COLO668 (cell line): Measurements from ENCODE around the gene SERINC1.
A peak's percentile ranks its signal among the peaks of the same experiment; 100 is the strongest.
"Not testable (repeated sequence)": the region's sequence is repeated elsewhere in the genome, so short reads cannot be mapped to it uniquely, and the experiment has no call there.

Source experiments
- DNase-seq: peaks from one replicate; lab custom pipeline; 2025; ENCODE audit not compliant: unreplicated experiment; lab: John Stamatoyannopoulos, UW

Gene SERINC1

DNA sequence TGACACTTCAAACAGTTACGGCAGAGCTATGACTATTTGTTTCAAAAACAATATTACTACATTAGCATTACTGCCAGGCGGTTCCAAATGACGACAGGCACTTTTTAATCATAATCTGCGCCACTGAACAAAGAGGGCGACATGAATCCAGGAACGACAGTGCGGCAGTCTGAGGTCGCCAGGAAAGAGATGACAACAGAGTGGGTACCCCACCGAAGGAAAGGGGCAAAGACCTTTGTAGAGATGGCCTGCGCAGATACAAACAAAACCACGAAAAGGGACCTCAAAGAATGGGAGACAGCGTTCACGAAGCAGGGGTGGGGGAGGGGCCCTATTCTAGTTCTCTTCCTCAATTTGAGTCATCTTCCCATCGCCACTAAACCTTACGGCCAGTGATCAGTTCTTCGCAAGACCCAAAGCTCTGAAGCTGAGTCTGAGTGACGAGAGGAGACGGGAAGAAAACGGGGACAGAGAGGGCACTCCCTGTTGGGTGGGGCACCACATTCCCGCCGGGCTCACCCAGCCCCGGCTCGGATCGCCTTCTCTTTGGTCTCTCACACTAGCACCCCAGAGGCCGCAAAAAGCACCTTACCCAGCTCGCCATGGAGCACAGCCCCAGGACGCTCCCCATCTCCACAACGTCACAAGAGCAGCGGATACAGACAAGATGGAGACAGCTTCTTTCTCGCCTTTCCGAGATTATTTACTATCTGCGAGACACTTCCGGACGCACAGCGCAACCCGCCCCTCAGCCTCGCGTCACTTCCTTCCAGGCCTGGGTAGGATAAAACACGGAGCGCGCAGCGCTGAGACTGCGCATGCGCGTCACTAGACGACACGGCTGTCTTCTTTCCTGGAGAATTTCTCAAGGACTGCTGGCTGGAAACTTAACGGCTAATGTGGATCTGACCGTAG is at the start of gene SERINC1:
SERINC1 (minus strand) TSS at position 701 of the 915 bp plus-strand sequence; CDS start at position 631, 70 bp downstream.
- peak; percentile 88 for DNase-seq

GRCh38 chr6:122511193-122511924 is 39.8 kb upstream of the SERINC1 start:
- no peak for DNase-seq

DNA sequence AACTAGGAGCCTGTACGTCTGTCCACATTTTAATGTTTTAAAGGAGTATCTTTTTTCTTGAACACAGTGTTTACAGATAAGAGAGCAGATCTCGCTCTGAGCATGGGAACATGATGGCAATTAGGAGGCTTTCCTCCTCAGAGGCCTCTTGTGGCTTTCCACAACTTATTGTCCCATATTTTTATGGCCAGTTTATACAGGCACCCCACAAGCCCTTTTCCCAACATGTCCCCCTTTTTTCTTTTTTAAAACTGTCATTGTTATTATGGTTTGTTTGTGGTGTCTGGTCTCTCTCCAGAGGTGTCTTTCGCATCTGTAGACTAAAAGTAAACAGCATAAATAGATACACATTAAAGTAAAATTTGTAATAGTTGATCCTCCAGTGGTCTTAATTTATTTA is 33.6 kb upstream of the SERINC1 start:
- DNase-seq: not testable (repeated sequence)

DNA sequence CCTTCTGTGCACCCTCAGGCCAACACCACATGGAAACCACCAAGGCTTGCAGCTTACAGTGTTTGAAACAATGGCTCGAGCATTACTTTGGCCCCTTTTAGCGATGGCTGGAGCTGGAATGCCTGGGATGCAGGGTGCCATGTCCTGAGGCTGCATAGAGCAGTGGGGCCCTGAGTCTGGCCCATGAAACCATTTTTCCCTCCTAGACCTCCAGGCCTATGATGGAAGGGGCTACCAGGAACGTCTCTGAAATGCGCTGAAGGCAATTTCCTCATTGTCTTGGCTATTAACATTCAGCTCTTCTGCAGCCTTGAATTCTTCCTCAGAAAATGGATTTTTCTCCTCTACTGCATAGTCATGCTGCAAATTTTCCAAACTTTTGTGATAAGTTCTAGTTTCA is 29.9 kb upstream of the SERINC1 start:
- DNase-seq: no peak

DNA sequence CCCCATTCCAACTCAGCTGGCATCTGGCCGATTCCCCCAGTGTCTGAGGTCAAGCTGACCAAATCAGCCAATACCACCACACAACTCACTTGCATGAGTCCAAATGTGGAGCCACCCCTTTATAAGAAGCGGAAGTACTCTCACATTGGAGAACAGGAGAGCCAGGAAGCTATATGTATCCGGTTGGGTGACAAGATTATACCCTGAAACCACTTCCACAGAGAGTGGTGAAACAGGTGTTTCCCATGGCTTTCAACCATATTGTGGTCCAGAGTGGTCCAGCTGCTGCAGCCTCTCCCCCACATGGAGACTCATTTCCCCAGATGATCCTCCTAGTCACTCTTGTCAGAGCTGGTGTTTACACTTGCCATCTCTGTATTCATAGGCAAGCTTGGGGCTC is 24.0 kb upstream of the SERINC1 start:
- no peak for DNase-seq

- DNase-seq: peak; percentile 53
Measured at GRCh38 chr6:122494665-122495272, 23.2 kb upstream of the SERINC1 start.

GRCh38 chr6:122491919-122492555 is 20.4 kb upstream of the SERINC1 start:
- peak; percentile 59 for DNase-seq

GRCh38 chr6:122490607-122491006 is 19.0 kb upstream of the SERINC1 start:
- DNase-seq: no peak

DNA sequence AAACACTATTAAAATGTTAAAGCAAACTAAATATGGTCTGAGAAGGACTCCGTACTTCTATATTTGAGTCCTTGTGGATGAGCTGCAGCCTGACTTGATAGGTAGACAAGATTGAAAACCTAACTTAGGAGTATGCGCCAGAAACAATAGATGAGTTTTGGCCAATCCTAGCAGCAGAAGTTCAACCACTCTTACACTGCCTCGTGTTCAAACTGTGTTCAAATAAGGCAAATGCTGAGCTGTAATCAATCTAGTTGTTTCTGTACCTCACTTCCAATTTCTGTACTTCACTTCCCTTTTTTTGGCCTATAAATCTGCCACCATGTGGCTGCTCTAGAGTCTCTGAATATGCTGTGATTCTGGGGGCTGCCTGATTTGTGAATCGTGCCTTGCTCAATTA is 13.2 kb upstream of the SERINC1 start:
- no peak for DNase-seq

GRCh38 chr6:122482750-122483080 is 11.1 kb upstream of the SERINC1 start:
- DNase-seq: no peak

DNA sequence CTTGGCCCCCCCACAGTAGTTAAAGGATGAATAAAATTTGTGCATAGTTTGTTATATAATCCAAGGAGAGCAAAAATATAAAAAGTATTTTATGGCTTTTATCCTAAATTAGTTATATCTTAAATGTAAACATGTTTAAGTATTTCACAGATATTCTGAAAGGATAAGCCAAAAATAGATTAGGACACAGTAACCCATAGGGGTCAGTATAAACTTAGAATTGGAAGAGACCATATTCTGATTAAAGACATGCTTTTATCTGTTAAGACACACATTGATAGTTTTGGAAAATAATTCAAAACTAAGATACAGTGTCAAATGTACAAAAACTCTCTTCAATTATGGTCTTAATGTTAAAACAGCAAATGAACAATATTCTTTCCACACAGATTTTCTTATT is 4.5 kb upstream of the SERINC1 start:
- DNase-seq: no peak

- no peak for DNase-seq
Measured at GRCh38 chr6:122472022-122472340, 374 bp upstream of the SERINC1 start.

GRCh38 chr6:122461885-122462284 is 9.7 kb downstream of the SERINC1 start:
- no peak for DNase-seq

DNA sequence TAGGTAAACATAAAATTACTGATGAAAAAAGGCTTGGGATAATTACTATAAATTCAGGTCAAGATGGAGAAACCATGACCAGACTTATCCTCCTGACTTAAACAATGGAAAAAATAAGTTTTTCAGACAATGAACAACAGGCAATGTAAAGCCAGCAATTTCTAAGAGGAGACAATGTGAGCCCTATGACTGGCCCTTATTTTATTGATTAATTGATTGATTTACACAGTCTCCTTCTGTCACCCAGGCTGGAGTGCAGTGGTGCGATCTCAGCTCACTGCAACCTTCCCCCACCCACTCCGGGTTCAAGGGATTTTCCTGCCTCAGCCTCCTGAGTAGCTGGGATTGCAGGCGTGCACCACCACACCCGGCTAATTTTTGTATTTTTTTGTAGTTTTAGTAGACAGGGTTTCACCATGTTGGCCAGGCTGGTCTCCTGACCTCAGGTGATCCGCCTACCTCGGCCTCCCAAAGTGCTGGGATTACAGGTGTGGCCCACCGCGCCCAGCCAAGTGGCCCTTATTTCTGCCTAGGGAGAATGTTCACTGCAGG is 11.7 kb downstream of the SERINC1 start:
- not testable (repeated sequence) for DNase-seq

DNA sequence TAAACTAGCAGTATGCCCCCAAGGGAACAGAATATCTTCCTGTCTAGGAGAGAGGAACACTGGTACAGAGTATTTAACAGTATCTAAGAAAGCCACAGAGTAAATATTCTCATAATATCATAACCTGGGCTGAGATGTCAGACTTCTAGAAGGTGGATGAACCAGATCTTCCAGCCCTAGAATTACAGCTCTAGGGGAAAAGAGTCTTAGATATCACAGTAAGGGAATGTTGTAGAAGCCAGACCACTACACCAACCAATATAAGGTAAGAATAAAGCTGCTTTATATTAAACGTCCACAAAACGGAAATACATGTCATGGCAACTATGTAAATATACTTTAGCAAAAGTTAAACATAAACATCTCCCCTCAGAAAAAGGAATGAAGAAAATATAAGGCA is 12.4 kb downstream of the SERINC1 start:
- no peak for DNase-seq

DNA sequence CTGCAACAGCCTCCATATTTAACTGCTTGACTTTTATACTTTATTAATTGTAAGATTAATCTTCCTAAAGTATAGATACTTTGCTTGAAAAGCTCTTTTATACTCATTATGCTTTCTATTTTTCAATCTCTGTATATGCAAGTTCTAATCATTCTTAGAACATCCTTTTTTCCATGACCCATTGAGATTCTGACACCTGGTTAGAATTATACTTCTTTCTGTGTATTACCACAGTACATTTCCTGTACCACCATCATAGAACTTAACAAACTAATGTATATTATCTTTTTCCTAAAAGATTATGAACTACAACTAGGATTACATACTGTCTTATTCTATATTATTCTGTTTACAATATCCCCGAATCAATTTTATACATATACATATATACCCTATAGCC is 13.5 kb downstream of the SERINC1 start:
- no peak for DNase-seq

DNA sequence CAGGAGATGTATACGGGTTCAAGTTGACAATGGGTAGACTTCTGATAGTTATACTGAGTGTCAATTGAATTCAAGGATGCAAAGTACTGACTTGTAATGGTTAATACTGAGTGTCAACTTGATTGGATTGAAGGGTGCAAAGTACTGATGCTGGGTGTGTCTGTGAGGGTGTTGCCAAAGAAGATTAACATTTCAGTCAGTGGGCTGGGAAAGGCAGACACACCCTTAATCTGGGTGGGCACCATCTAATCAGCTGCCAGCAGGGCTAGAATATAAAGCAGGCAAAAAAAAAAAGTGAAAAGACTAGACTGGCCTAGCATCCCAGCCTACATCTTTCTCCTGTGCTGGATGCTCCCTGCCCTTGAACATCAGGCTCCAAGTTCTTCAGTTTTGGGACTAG is 16.5 kb downstream of the SERINC1 start:
- not testable (repeated sequence) for DNase-seq

GRCh38 chr6:122454673-122455072 is 16.9 kb downstream of the SERINC1 start:
- no peak for DNase-seq

GRCh38 chr6:122452509-122452908 is 19.1 kb downstream of the SERINC1 start:
- no peak for DNase-seq

DNA sequence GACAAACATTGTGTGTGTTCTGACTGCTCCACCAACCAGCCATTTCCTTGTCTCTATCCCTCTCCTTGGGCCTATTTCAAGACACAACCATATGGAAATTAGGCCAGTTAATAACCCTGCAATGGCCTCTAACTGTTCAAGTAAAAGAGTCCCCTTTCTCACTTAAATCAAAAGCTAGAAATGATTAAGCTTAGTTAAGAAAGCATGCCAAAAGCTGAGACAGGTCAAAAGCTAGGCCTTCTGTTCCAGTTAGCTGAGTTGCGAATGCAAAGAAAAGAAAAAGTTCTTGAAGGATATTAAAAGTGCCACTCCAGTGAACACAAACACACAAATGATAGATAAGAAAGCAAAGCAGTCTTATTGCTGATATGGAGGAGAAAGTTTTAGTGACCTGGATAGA is 22.5 kb downstream of the SERINC1 start:
- no peak for DNase-seq

DNA sequence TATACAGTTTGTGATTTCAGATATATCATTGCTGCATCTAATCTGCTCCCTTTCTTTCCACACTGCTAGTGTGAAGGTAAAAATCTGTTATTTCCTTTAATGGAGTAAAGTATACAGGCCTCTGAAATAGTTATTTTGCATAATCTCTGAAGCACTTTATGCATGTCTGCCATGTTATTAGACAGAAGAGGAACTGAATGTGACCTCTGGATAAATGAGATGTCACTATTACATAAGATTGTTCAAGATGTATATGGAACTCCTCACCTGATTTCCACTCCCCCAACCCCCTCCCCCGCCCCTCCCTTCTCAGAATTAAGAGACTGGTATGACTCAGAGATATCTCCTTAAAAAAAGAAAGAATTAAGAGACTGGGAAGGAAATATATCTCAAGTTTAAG is 26.3 kb downstream of the SERINC1 start:
- no peak for DNase-seq
